ENCODE measurements around the gene CXCL8. TPM values are rescaled to one million over a fixed set of nuclear protein-coding genes. Genes with fewer than 3 reads are reported as not detected.

Gene CXCL8
- total RNA-seq, 1 donor from 2014 or later = 0.27 TPM

DNA sequence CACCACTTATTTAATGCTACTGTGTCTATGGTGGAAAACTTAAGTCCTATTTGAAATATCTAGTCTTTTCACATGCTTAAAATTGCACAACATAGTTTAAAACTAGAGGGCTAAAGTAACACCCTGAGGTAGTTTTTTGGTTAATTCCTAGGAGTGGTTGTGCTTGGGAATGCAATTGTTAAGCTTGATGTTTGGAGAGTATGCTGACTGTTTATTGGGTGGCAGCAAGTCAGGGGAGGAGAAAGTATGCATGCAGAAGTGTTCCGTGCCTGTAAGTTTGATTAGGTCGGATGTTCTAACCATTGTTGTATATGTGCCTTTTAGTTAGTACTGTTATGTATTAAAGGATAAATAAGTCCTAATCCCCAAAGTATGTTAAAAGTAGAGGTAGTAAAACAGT lies 40.5 kb downstream of the CXCL8 start:
- TF ChIP-seq, protein P1, sequence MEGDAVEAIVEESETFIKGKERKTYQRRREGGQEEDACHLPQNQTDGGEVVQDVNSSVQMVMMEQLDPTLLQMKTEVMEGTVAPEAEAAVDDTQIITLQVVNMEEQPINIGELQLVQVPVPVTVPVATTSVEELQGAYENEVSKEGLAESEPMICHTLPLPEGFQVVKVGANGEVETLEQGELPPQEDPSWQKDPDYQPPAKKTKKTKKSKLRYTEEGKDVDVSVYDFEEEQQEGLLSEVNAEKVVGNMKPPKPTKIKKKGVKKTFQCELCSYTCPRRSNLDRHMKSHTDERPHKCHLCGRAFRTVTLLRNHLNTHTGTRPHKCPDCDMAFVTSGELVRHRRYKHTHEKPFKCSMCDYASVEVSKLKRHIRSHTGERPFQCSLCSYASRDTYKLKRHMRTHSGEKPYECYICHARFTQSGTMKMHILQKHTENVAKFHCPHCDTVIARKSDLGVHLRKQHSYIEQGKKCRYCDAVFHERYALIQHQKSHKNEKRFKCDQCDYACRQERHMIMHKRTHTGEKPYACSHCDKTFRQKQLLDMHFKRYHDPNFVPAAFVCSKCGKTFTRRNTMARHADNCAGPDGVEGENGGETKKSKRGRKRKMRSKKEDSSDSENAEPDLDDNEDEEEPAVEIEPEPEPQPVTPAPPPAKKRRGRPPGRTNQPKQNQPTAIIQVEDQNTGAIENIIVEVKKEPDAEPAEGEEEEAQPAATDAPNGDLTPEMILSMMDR (IDR thresholded peaks at IDR 0.05) = no peak
- DNase-seq (ENCODE audit: low spot score) = no peak
- Mint-ChIP-seq H3K36me3 (ENCODE audit: low read depth) (no peaks in the 10 kb centered on the region), H3K27me3 (ENCODE audit: low read depth) (peaks cover 15% of the 10 kb centered on the region), H3K4me3 (ENCODE audit: unreplicated experiment) (no peak overlapping the region), H3K4me1 (ENCODE audit: low read depth) (peaks cover 19% of the 10 kb centered on the region), H3K27ac (ENCODE audit: unreplicated experiment) (no peak overlapping the region), H3K9me3 (ENCODE audit: low read depth) (no peaks in the 10 kb centered on the region)

DNA sequence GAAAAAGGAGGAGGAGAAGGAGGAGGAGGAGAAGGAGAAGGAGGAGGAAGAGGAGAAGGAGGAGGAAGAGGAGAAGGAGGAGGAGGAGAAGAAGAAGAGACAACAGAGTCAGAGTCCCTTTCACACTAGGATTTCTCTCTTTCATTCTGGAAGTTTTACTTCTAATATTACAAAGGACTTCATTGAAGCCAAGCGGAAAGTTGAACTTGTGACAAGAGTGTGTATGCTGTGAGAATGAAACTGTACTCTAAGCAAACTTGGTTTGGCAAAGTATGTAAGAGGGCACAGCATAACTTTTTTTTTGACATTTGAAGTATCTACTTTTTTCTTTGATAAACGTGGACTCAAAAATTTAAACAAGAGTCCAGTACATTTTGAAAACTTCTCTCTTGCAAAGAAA lies 48.0 kb downstream of the CXCL8 start:
- TF ChIP-seq, protein P1 (IDR thresholded peaks at IDR 0.05) = no peak
- no peak for DNase-seq (ENCODE audit: low spot score)
- Mint-ChIP-seq H3K4me3 (ENCODE audit: unreplicated experiment) (no peak overlapping the region), H3K4me1 (ENCODE audit: low read depth) (no peaks in the 10 kb centered on the region), H3K27ac (ENCODE audit: unreplicated experiment) (no peak overlapping the region), H3K36me3 (ENCODE audit: low read depth) (peaks cover 7% of the 10 kb centered on the region), H3K27me3 (ENCODE audit: low read depth) (peaks cover 36% of the 10 kb centered on the region), H3K9me3 (ENCODE audit: low read depth) (peaks cover 13% of the 10 kb centered on the region)

Other genes starting within 250 kb of the CXCL8 start
- not detected in 3 replicates for gene RASSF6, start 120.1 kb upstream of the CXCL8 start, total RNA-seq
- gene CXCL6, start 96.1 kb downstream of the CXCL8 start, total RNA-seq = not detected in 3 replicates
- not detected in 3 replicates for gene PF4V1, start 112.7 kb downstream of the CXCL8 start, total RNA-seq
- 0.72 to 1.0 TPM (median 0.74 TPM) in 3 replicates for gene CXCL1, start 128.8 kb downstream of the CXCL8 start, total RNA-seq
- gene PF4, start 241.5 kb downstream of the CXCL8 start, total RNA-seq = 1.5 to 2.5 TPM (median 1.9 TPM) in 3 replicates
- gene PPBP, start 247.6 kb downstream of the CXCL8 start, total RNA-seq = not detected in 3 replicates

Measured in chondrocyte (in vitro differentiated cells).